HL-60 (cell line): Measurements from ENCODE around the gene ABCB9.
"Not testable (repeated sequence)": the region's sequence is repeated elsewhere in the genome, so short reads cannot be mapped to it uniquely, and the experiment has no call there.

Experiments
- DNase-seq, 2 experiments: peaks; one replicate each; pipeline ENCODE4 v3.0.0-alpha.2; 2010 to 2020; ENCODE audit warnings: low read depth in 1 of 2, low spot score in 1 of 2
- H3K27ac ChIP-seq: fragments of 250-450 bp; sonication (Bioruptor Pico); replicated peaks from 2 replicates; pipeline ENCODE4 v1.5.1; 2020; ENCODE audit warnings: mild to moderate bottlenecking, moderate library complexity
- H3K27me3 ChIP-seq: fragments of 250-450 bp; sonication (Bioruptor Pico); 2 replicates; pipeline ENCODE4 v1.5.1; 2021; ENCODE audit warnings: mild to moderate bottlenecking, moderate library complexity; ENCODE audit not compliant: insufficient read depth, poor library complexity, severe bottlenecking
- H3K4me3 ChIP-seq: replicated peaks from 2 replicates; pipeline ENCODE4 v1.5.1; 2011; ENCODE audit warnings: mild to moderate bottlenecking, control low read depth, low read length; ENCODE audit not compliant: insufficient read depth
- GABPA ChIP-seq: IDR thresholded peaks from 2 replicates; pipeline ENCODE4 v1.6.1; 2012; ENCODE audit warnings: low read depth
- POLR2AphosphoS5 ChIP-seq: IDR thresholded peaks from 2 replicates; pipeline ENCODE4 v1.6.1; 2012; ENCODE audit warnings: low read depth
- SPI1 ChIP-seq: IDR thresholded peaks from 2 replicates; pipeline ENCODE4 v1.6.1; 2012; ENCODE audit warnings: low read depth, mild to moderate bottlenecking, borderline replicate concordance
- long read RNA-seq: library from polyadenylated mRNA; unstranded; transcript quantifications from one replicate; pipeline ENCODE4 v2.0.0, GENCODE V29; 2020
- TF ChIP-seq, protein P1 (sequence below): IDR thresholded peaks from one replicate; pipeline ENCODE4 v1.5.1; 2011; ENCODE audit warnings: low read length, control low read depth, inconsistent platforms; ENCODE audit not compliant: insufficient read depth
- TF ChIP-seq, protein P2 (sequence below): IDR thresholded peaks from 2 replicates; pipeline ENCODE4 v1.6.1; 2012; ENCODE audit warnings: low read depth; ENCODE audit not compliant: insufficient replicate concordance

The ABCB9 gene
- long read RNA-seq, partial matches to known transcripts, result 0 of 4 reads
- long read RNA-seq, other reads (novel, unspliced or antisense), result 2 of 4 reads

DNA sequence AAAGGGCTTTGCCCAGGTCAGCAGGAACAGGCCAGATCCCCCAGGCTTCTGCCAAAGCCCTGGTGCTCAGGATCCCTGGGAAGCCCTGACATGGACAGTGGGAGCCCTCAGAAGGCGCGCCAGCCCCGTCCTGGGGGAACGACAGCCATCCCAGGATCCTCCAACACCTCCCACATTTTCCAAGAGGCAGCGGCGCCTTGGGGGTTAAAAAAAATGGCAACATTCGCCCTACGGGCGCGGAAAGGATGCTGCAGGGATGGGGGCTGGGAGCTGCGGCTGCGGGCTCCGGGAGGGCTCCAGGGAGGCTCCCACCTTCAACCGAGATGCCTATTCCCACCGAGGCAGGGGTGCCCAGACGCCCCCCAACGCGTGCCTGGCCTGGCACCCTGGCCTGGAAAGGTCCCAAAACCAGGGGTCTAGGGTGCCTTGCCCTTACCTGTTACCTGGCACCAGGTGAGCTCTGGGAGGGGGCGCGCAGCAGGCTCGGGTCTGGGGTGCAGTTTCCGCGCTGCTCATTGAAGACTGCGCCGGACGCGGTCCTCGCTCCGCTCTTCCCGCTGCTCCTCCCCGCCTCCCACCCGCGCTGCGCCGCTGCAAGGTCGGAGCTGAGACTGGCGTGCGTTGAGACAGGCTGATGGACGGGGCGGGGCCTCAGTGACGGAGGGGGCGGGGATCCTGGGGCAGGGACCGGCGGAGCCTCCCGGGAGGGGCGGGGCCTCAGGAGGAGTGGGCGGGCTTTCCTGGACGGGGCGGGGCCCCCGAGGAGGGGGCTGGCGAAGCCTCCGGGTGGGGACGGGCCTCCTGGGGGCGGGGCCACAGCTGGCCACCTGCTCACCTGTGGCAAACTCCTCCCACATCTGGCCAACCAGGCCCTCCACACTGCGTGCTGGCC lies at the start of gene ABCB9:
TSS of gene ABCB9 (minus strand) at position 613 of the 892 bp plus-strand sequence. CDS start 6,228 bp downstream, outside the sequence.
- Histone ChIP-seq H3K27me3 (no peaks in the 10 kb centered on the region), H3K4me3 (peak within 1 kb of the TSS; percentile 40), H3K27ac (no peak within 1 kb of the TSS)
- peak; percentile 87 to 88 for DNase-seq
- TF ChIP-seq, protein P1, sequence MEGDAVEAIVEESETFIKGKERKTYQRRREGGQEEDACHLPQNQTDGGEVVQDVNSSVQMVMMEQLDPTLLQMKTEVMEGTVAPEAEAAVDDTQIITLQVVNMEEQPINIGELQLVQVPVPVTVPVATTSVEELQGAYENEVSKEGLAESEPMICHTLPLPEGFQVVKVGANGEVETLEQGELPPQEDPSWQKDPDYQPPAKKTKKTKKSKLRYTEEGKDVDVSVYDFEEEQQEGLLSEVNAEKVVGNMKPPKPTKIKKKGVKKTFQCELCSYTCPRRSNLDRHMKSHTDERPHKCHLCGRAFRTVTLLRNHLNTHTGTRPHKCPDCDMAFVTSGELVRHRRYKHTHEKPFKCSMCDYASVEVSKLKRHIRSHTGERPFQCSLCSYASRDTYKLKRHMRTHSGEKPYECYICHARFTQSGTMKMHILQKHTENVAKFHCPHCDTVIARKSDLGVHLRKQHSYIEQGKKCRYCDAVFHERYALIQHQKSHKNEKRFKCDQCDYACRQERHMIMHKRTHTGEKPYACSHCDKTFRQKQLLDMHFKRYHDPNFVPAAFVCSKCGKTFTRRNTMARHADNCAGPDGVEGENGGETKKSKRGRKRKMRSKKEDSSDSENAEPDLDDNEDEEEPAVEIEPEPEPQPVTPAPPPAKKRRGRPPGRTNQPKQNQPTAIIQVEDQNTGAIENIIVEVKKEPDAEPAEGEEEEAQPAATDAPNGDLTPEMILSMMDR, result no peak
- no peak for TF ChIP-seq SPI1
- no peak for TF ChIP-seq GABPA

DNA sequence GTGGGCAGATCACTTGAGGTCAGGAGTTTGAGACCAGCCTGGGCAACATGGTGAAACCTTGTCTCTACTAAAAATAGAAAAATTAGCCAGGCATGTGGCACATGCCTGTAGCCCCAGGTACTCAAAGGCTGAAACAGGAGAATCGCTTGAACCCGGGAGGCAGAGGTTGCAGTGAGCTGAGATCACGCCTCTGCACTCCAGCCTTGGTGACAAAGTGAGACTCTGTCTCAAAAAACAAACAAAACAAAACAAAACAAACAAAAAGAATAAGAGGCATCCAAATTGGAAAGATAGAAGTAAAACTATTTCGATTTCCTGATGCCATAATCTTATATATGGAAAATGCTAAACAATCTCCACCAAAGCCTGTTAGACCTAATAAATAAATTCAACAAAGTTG lies 48.2 kb upstream of the ABCB9 start:
- not testable (repeated sequence) for H3K27ac ChIP-seq, H3K27me3 ChIP-seq, H3K4me3 ChIP-seq, DNase-seq

DNA sequence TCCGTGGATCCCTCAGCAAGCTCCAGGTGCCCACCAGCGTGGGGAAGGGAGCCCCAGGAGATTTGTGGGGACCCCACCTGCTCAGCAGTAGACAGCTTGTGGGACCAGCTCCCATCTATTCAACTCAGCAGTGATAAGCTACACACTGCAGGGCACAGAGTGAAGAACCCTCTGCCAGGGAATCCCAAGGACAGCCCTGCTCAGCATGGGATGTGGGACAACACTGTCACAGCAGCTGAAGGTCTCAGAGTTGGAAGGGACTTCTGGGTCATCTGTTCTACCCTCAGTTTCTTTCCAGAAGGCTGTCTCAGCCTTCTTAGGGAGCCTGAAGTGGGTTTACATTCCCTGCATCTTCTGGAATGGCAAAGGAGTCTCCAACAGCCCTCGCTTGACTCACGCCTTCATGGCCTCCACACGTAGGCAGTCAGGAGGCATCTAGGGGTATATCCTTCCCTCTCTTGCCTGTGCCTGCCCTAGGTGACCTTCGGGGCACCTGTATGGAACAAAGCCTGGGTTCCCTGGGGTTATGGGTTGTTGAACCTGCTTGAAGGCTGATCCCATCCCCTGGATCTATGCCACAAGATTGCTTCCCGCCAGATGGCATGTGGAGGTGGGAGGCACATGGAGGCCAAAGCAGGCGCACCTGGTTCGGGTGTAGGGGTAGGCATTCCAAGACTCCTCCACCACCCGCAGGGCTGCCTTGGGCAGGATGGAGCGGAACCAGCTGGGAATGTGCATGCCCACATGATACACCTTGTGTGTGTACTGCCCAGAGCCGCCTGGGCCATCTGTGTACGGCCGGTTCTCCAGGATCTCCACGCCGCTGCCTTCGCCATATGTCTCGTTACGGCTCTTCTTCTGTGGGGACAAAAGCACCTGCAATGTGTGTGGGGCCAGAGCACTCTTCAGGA lies 47.2 kb upstream of the ABCB9 start:
- no peak for TF ChIP-seq SPI1
- TF ChIP-seq, protein P1, result no peak
- no peak for TF ChIP-seq GABPA
- TF ChIP-seq, protein P2, sequence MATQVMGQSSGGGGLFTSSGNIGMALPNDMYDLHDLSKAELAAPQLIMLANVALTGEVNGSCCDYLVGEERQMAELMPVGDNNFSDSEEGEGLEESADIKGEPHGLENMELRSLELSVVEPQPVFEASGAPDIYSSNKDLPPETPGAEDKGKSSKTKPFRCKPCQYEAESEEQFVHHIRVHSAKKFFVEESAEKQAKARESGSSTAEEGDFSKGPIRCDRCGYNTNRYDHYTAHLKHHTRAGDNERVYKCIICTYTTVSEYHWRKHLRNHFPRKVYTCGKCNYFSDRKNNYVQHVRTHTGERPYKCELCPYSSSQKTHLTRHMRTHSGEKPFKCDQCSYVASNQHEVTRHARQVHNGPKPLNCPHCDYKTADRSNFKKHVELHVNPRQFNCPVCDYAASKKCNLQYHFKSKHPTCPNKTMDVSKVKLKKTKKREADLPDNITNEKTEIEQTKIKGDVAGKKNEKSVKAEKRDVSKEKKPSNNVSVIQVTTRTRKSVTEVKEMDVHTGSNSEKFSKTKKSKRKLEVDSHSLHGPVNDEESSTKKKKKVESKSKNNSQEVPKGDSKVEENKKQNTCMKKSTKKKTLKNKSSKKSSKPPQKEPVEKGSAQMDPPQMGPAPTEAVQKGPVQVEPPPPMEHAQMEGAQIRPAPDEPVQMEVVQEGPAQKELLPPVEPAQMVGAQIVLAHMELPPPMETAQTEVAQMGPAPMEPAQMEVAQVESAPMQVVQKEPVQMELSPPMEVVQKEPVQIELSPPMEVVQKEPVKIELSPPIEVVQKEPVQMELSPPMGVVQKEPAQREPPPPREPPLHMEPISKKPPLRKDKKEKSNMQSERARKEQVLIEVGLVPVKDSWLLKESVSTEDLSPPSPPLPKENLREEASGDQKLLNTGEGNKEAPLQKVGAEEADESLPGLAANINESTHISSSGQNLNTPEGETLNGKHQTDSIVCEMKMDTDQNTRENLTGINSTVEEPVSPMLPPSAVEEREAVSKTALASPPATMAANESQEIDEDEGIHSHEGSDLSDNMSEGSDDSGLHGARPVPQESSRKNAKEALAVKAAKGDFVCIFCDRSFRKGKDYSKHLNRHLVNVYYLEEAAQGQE, result no peak
- TF ChIP-seq POLR2AphosphoS5, result no peak
- no peak for DNase-seq
- Histone ChIP-seq H3K4me3 (no peak overlapping the region), H3K27ac (no peak overlapping the region), H3K27me3 (no peaks in the 10 kb centered on the region)

DNA sequence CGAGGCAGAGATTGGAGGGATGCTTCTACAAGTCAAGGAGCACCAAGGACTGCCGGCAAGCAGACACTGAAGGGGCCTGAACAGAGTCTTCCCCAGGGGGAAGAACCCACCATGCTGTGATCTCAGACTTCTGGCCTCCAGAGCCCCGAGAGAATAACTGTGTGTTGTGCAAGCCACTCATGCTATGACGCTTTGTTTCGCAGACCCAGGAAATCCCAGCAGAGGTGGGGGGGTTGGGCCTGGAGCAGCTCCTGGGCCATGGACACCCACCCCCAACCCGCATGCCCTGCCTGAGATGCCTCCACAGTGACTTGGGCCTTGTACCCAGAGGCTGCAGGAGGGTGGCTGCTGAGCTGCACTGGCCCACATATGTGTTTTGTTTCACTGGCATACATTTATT lies 45.4 kb upstream of the ABCB9 start:
- TF ChIP-seq, protein P1, result no peak
- TF ChIP-seq, protein P2, result no peak
- TF ChIP-seq POLR2AphosphoS5 (no peak), GABPA (no peak), SPI1 (no peak)
- H3K4me3 ChIP-seq, result no peak overlapping the region
- no peak overlapping the region for H3K27ac ChIP-seq
- no peaks in the 10 kb centered on the region for H3K27me3 ChIP-seq
- DNase-seq, result no peak
